Liver (tissue), 2 donors: ENCODE data around the gene SIRPD.

Source experiments
- CTCF ChIP-seq: fragments of 150-350 bp; IDR thresholded peaks from 2 replicates; pipeline ENCODE4 v1.5.1; 2017; ENCODE audit warnings: improper control_type of control experiment, low read depth, low read length; ENCODE audit not compliant: missing input control
- YY1 ChIP-seq: IDR thresholded peaks from 2 replicates; pipeline ENCODE4 v1.6.1; 2016; ENCODE audit warnings: antibody characterized with exemption, mild to moderate bottlenecking
- donor health status: healthy.

GRCh38 chr20:1500496-1500895, 57.0 kb downstream of the SIRPD start:
- TF ChIP-seq CTCF (no peak), YY1 (no peak)
